Neuronal stem cell (in vitro differentiated cells): Measurements from ENCODE around the gene IRS2.

ENCODE experiments used
- DNase-seq: peaks from one replicate; pipeline ENCODE4 v3.0.0-alpha.2; 2013; ENCODE audit warnings: low spot score
- H2AFZ ChIP-seq: one replicate; pipeline ENCODE4 v1.6.1; 2013; ENCODE audit warnings: mild to moderate bottlenecking, low read length, inconsistent platforms
- H2AK5ac ChIP-seq: 2 replicates; pipeline ENCODE4 v1.6.1; 2013; ENCODE audit warnings: low read depth, mild to moderate bottlenecking, inconsistent platforms, low read length, moderate library complexity, mixed read lengths
- H2BK120ac ChIP-seq: 2 replicates; pipeline ENCODE4 v1.6.1; 2013; ENCODE audit warnings: low read depth, mild to moderate bottlenecking, inconsistent platforms, low read length, moderate library complexity, mixed read lengths
- H2BK12ac ChIP-seq: one replicate; pipeline ENCODE4 v1.6.1; 2013; ENCODE audit warnings: low read length, inconsistent platforms
- H2BK15ac ChIP-seq: 2 replicates; pipeline ENCODE4 v1.6.1; 2013; ENCODE audit warnings: mild to moderate bottlenecking, low read length, inconsistent platforms, mixed read lengths
- H2BK5ac ChIP-seq: one replicate; pipeline ENCODE4 v1.6.1; 2013; ENCODE audit warnings: inconsistent platforms, mild to moderate bottlenecking, low read length, moderate library complexity
- H3K14ac ChIP-seq: one replicate; pipeline ENCODE4 v1.6.1; 2013; ENCODE audit warnings: low read length, inconsistent platforms
- H3K18ac ChIP-seq: 2 replicates; pipeline ENCODE4 v1.6.1; 2013; ENCODE audit warnings: low read length, inconsistent platforms
- H3K23ac ChIP-seq: 2 replicates; pipeline ENCODE4 v1.6.1; 2013; ENCODE audit warnings: low read depth, mild to moderate bottlenecking, mixed read lengths, low read length, inconsistent platforms; ENCODE audit not compliant: poor library complexity
- H3K27ac ChIP-seq: replicated peaks from 3 replicates; pipeline ENCODE4 v1.5.1; 2013; ENCODE audit warnings: low read length, inconsistent platforms
- H3K27me3 ChIP-seq, 3 experiments: 2 replicates each; pipeline ENCODE4 v1.6.1; 2013; ENCODE audit warnings: low read length in 3 of 3, mild to moderate bottlenecking in 2 of 3, inconsistent platforms in 1 of 3, low read depth in 1 of 3, mixed read lengths in 1 of 3, moderate library complexity in 1 of 3; ENCODE audit not compliant: control insufficient read depth in 3 of 3, insufficient read depth in 3 of 3
- H3K36me3 ChIP-seq, 2 donors: replicated peaks in 1 of 2; 2 replicates each; pipeline ENCODE4 v1.6.1; 2013; ENCODE audit warnings: low read length in 2 of 2; ENCODE audit not compliant: control insufficient read depth in 2 of 2, insufficient read depth in 2 of 2
- H3K4ac ChIP-seq: 2 replicates; pipeline ENCODE4 v1.6.1; 2013; ENCODE audit warnings: inconsistent platforms, mild to moderate bottlenecking, low read length, moderate library complexity
- H3K4me1 ChIP-seq, 2 donors: 1 replicate in 1 of 2; 2 replicates in 1 of 2; pipeline ENCODE4 v1.6.1; 2013; ENCODE audit warnings: low read length in 2 of 2, low read depth in 1 of 2; ENCODE audit not compliant: control insufficient read depth in 2 of 2, insufficient read depth in 1 of 2
- H3K4me2 ChIP-seq: one replicate; pipeline ENCODE4 v1.6.1; 2013; ENCODE audit warnings: mild to moderate bottlenecking, low read length, inconsistent platforms; ENCODE audit not compliant: insufficient read depth, poor library complexity, severe bottlenecking
- H3K4me3 ChIP-seq, 2 donors: 2 replicates each; pipeline ENCODE4 v1.5.1; 2013; ENCODE audit warnings: low read length in 2 of 2, mild to moderate bottlenecking in 2 of 2, inconsistent platforms in 1 of 2, moderate library complexity in 1 of 2
- H3K79me1 ChIP-seq: one replicate; pipeline ENCODE4 v1.6.1; 2013; ENCODE audit warnings: low read depth, mild to moderate bottlenecking, inconsistent platforms, low read length, moderate library complexity
- H3K9ac ChIP-seq: one replicate; pipeline ENCODE4 v1.6.1; 2013; ENCODE audit warnings: mild to moderate bottlenecking, low read depth, low read length, inconsistent platforms; ENCODE audit not compliant: poor library complexity
- H3K9me3 ChIP-seq, 2 donors: replicated peaks in 1 of 2; 2 replicates each; pipeline versions ENCODE3 to v1.6.1; 2013; ENCODE audit warnings: low read length in 2 of 2, mild to moderate bottlenecking in 2 of 2, inconsistent platforms in 1 of 2, low read depth in 1 of 2, mixed read lengths in 1 of 2, moderate library complexity in 1 of 2; ENCODE audit not compliant: control insufficient read depth in 2 of 2, insufficient read depth in 1 of 2
- H4K8ac ChIP-seq: one replicate; pipeline ENCODE4 v1.6.1; 2013; ENCODE audit warnings: low read depth, mild to moderate bottlenecking, inconsistent platforms, low read length, moderate library complexity
- H4K91ac ChIP-seq: one replicate; pipeline ENCODE4 v1.6.1; 2013; ENCODE audit warnings: low read length, low read depth, mild to moderate bottlenecking, inconsistent platforms; ENCODE audit not compliant: poor library complexity
- WGBS, 2 donors: extraction: QIAGEN DNeasy Blood & Tissue Kit; methylation state at CpG; one replicate each; pipeline ENCODE4 v1.1.7; 2013; ENCODE audit warnings: missing lambda C conversion rate in 2 of 2, mixed read lengths in 1 of 2; ENCODE audit not compliant: insufficient read length in 2 of 2, insufficient replicate concordance in 1 of 2; ENCODE audit errors: extremely low coverage in 2 of 2; 5-methylcytosine and 5-hydroxymethylcytosine counted together

Gene IRS2

GRCh38 chr13:109717686-109718085, 68.7 kb downstream of the IRS2 start:
- no CpG with 5 or more reads among the region's 6 CpGs for WGBS, 2 donors
- no peak overlapping the region for H4K91ac ChIP-seq
- peaks cover 3 to 5% of the 10 kb centered on the region in 2 donors for H3K4me1 ChIP-seq
- H3K4me2 ChIP-seq: no peak overlapping the region
- H3K9me3 ChIP-seq: no peaks in the 10 kb centered on the region
- H3K4me3 ChIP-seq: no peak overlapping the region
- H4K8ac ChIP-seq: no peak overlapping the region
- no peak overlapping the region for H3K14ac ChIP-seq
- no peak for DNase-seq
- no peak overlapping the region for H2BK5ac ChIP-seq
- peaks cover 0 to 5% (median 0%) of the 10 kb centered on the region in 3 experiments for H3K27me3 ChIP-seq
- H2BK120ac ChIP-seq: no peak overlapping the region
- peak overlapping the region; percentile 29 for H3K18ac ChIP-seq
- H2AFZ ChIP-seq: no peak overlapping the region
- H3K4ac ChIP-seq: no peak overlapping the region
- no peak overlapping the region for H2BK12ac ChIP-seq
- H3K23ac ChIP-seq: no peak overlapping the region
- H2AK5ac ChIP-seq: peak overlapping the region; percentile 30
- H3K9ac ChIP-seq: no peak overlapping the region
- H3K27ac ChIP-seq: no peak overlapping the region
- peak overlapping the region; percentile 91 for H2BK15ac ChIP-seq
- H3K79me1 ChIP-seq: no peaks in the 10 kb centered on the region
- no peaks in the 10 kb centered on the region for H3K36me3 ChIP-seq

- no peak overlapping the region for H3K4ac ChIP-seq
- no peak overlapping the region for H3K18ac ChIP-seq
- no peaks in the 10 kb centered on the region for H3K79me1 ChIP-seq
- no peaks in the 10 kb centered on the region for H3K9me3 ChIP-seq
- no peak overlapping the region for H3K4me2 ChIP-seq
- no peak overlapping the region for H3K27ac ChIP-seq
- no peak overlapping the region for H2BK120ac ChIP-seq
- no CpG with 5 or more reads among the region's 1 CpG for WGBS, 2 donors
- H2BK12ac ChIP-seq: no peak overlapping the region
- no peaks in the 10 kb centered on the region for H3K36me3 ChIP-seq
- no peak overlapping the region for H3K4me3 ChIP-seq
- H2BK15ac ChIP-seq: no peak overlapping the region
- no peak overlapping the region for H3K23ac ChIP-seq
- no peak overlapping the region for H4K8ac ChIP-seq
- H4K91ac ChIP-seq: no peak overlapping the region
- H3K27me3 ChIP-seq: no peaks in the 10 kb centered on the region
- no peak overlapping the region for H3K14ac ChIP-seq
- H3K9ac ChIP-seq: no peak overlapping the region
- H2AK5ac ChIP-seq: no peak overlapping the region
- no peak overlapping the region for H2BK5ac ChIP-seq
- no peak for DNase-seq
- H2AFZ ChIP-seq: no peak overlapping the region
- peaks cover 3 to 10% of the 10 kb centered on the region in 2 donors for H3K4me1 ChIP-seq
Measured at GRCh38 chr13:109715902-109716301, 70.5 kb downstream of the IRS2 start.

- no peak overlapping the region for H3K4ac ChIP-seq
- H3K23ac ChIP-seq: no peak overlapping the region
- H3K27me3 ChIP-seq: no peaks in the 10 kb centered on the region
- no peak overlapping the region for H2BK12ac ChIP-seq
- no peak overlapping the region for H2BK15ac ChIP-seq
- H3K4me2 ChIP-seq: no peak overlapping the region
- H3K79me1 ChIP-seq: no peaks in the 10 kb centered on the region
- H2BK120ac ChIP-seq: no peak overlapping the region
- DNase-seq: no peak
- no peak overlapping the region for H3K18ac ChIP-seq
- no peak overlapping the region for H4K91ac ChIP-seq
- no peak overlapping the region for H3K9ac ChIP-seq
- no peak overlapping the region for H3K14ac ChIP-seq
- no peak overlapping the region for H2AK5ac ChIP-seq
- H3K4me1 ChIP-seq: peaks cover 0 to 10% of the 10 kb centered on the region in 2 donors
- WGBS, 2 donors: no CpG with 5 or more reads among the region's 4 CpGs
- H3K9me3 ChIP-seq: no peaks in the 10 kb centered on the region
- no peaks in the 10 kb centered on the region for H3K36me3 ChIP-seq
- no peak overlapping the region for H2AFZ ChIP-seq
- H3K27ac ChIP-seq: no peak overlapping the region
- H4K8ac ChIP-seq: no peak overlapping the region
- no peak overlapping the region for H3K4me3 ChIP-seq
- no peak overlapping the region for H2BK5ac ChIP-seq
Measured at GRCh38 chr13:109713681-109714080, 72.7 kb downstream of the IRS2 start.

- no peak overlapping the region for H2BK120ac ChIP-seq
- H3K4me1 ChIP-seq: peaks cover 0 to 13% of the 10 kb centered on the region in 2 donors
- H3K27me3 ChIP-seq: no peaks in the 10 kb centered on the region
- no peak overlapping the region for H3K27ac ChIP-seq
- no peak overlapping the region for H3K4me3 ChIP-seq
- no peaks in the 10 kb centered on the region for H3K79me1 ChIP-seq
- DNase-seq: no peak
- H2BK15ac ChIP-seq: no peak overlapping the region
- no peak overlapping the region for H4K91ac ChIP-seq
- no peak overlapping the region for H3K9ac ChIP-seq
- no peak overlapping the region for H4K8ac ChIP-seq
- H3K36me3 ChIP-seq: no peaks in the 10 kb centered on the region
- H2BK5ac ChIP-seq: no peak overlapping the region
- H3K18ac ChIP-seq: no peak overlapping the region
- no peaks in the 10 kb centered on the region for H3K9me3 ChIP-seq
- H2AFZ ChIP-seq: no peak overlapping the region
- H2AK5ac ChIP-seq: no peak overlapping the region
- H3K14ac ChIP-seq: no peak overlapping the region
- no peak overlapping the region for H3K4ac ChIP-seq
- no peak overlapping the region for H3K4me2 ChIP-seq
- H3K23ac ChIP-seq: no peak overlapping the region
- no CpG with 5 or more reads among the region's 9 CpGs for WGBS, 2 donors
- no peak overlapping the region for H2BK12ac ChIP-seq
Measured at GRCh38 chr13:109712124-109712722, 74.2 kb downstream of the IRS2 start.
